ENCODE measurements around the gene RNF126. TPM values are rescaled to one million over a fixed set of nuclear protein-coding genes. Genes with fewer than 3 reads are reported as not detected.
"Not testable (repeated sequence)": the region's sequence is repeated elsewhere in the genome, so short reads cannot be mapped to it uniquely, and the experiment has no call there.

The RNF126 gene
- total and polyA plus RNA-seq, 2 of the 4 experiments (the other 2 are of a cell fraction), result 7.0 to 27.4 TPM

DNA sequence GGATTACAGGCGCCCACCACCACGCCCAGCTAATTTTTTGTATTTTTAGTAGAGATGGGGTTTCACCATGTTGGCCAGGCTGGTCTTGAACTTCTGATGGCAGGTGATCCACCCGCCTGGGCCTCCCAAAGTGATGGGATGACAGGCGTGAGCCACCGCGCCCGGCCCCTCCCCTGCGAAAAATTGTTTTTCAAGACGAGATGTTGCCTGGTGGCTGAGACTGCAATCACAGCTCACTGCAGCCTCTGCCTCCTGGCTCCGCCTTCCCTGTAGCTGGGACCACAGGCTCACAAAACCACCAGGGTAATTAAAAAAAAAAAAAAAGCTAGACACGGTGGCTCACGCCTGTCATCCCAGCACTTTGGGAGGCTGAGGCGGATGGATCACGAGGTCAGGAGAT, 36.9 kb upstream of the RNF126 start:
- H3K27me3 ChIP-seq (ENCODE audit: control insufficient read depth, insufficient read depth, low read length); CTCF ChIA-PET; H4K5ac ChIP-seq (ENCODE audit: low read depth, low read length); H4K91ac ChIP-seq (ENCODE audit: insufficient read depth, low read depth, low read length); BruUV-seq (replicated peaks); H3K27ac ChIP-seq (ENCODE audit: insufficient read depth, low read length); H3K4me2 ChIP-seq (ENCODE audit: low read depth, low read length); H3K14ac ChIP-seq (replicated peaks; ENCODE audit: low read depth, low read length); DNase-seq; H4K8ac ChIP-seq (ENCODE audit: low read depth in 2 of 2, low read length in 2 of 2); H2AK9ac ChIP-seq (replicated peaks; ENCODE audit: low read depth, low read length, poor library complexity); H3K23ac ChIP-seq (ENCODE audit: low read depth, low read length); H3K9me3 ChIP-seq (ENCODE audit: control insufficient read depth, insufficient read depth, low read length); H3K36me3 ChIP-seq (ENCODE audit: control insufficient read depth, insufficient read depth, low read length); H3K56ac ChIP-seq (ENCODE audit: extremely low read depth, insufficient read depth, low read length); H3K9me1 ChIP-seq (ENCODE audit: insufficient read depth, low read length); H3K4ac ChIP-seq (ENCODE audit: low read depth, low read length); H3K18ac ChIP-seq (ENCODE audit: low read depth, low read length); H3K4me1 ChIP-seq (ENCODE audit: control insufficient read depth, insufficient read depth, low read length); H3K79me1 ChIP-seq (ENCODE audit: low read depth in 1 of 2, low read length in 2 of 2); H4K20me1 ChIP-seq (ENCODE audit: insufficient read depth, low read length); ATAC-seq (ENCODE audit: low read depth); H2BK15ac ChIP-seq (ENCODE audit: low read depth, low read length); H3K4me3 ChIP-seq (ENCODE audit: insufficient read depth, low read depth, low read length); intact Hi-C loops (cut with micrococcal nuclease); H2BK120ac ChIP-seq (ENCODE audit: low read depth, low read length); H2AK5ac ChIP-seq (ENCODE audit: low read depth, low read length); in situ Hi-C loops (cut with MboI; ENCODE audit: low sequenced_read_pairs); dilution Hi-C loops (cut with HindIII; ENCODE audit: low sequenced_read_pairs, unreplicated experiment); H2BK20ac ChIP-seq (ENCODE audit: low read depth, low read length); H2BK5ac ChIP-seq (ENCODE audit: low read depth, low read length, poor library complexity, severe bottlenecking); POLR2A ChIA-PET (ENCODE audit: unreplicated experiment); H3K9ac ChIP-seq (ENCODE audit: low read depth, low read length); H2AFZ ChIP-seq (replicated peaks; ENCODE audit: low read length, poor library complexity): not testable (repeated sequence)
- WGBS, 2 experiments (ENCODE audit: extremely low coverage in 2 of 2, insufficient read length in 1 of 2), result 68% methylated on average over 5 of the region's 14 CpGs; no CpG with 5 or more reads in 1 of the 2 experiments

DNA sequence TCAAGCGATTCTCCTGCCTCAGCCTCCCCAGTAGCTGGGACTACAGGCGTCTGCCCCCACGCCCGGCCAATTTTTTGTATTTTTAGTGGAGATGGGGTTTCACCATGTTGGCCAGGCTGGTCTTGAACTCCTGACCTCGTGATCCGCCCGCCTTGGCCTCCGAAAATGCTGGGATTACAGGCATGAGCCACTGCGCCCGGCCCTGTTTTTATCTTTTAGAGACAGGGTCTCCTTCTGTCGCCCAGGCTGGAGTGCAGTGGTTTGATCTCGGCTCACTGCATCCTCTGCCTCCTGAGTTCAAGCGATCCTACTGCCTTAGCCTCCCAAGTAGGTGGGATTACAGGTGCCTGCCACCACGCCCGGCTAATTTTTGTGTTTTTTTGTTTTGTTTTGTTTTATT, 35.5 kb upstream of the RNF126 start:
- POLR2A ChIA-PET (ENCODE audit: unreplicated experiment); H2BK15ac ChIP-seq (ENCODE audit: low read depth, low read length); H2BK20ac ChIP-seq (ENCODE audit: low read depth, low read length); H3K23ac ChIP-seq (ENCODE audit: low read depth, low read length); H3K9ac ChIP-seq (ENCODE audit: low read depth, low read length); H3K79me1 ChIP-seq (ENCODE audit: low read depth in 1 of 2, low read length in 2 of 2); H3K36me3 ChIP-seq (ENCODE audit: control insufficient read depth, insufficient read depth, low read length); intact Hi-C loops (cut with micrococcal nuclease); DNase-seq; H4K5ac ChIP-seq (ENCODE audit: low read depth, low read length); H3K14ac ChIP-seq (replicated peaks; ENCODE audit: low read depth, low read length); CTCF ChIA-PET; H2AK9ac ChIP-seq (replicated peaks; ENCODE audit: low read depth, low read length, poor library complexity); H3K27me3 ChIP-seq (ENCODE audit: control insufficient read depth, insufficient read depth, low read length); dilution Hi-C loops (cut with HindIII; ENCODE audit: low sequenced_read_pairs, unreplicated experiment); H3K18ac ChIP-seq (ENCODE audit: low read depth, low read length); H3K4me1 ChIP-seq (ENCODE audit: control insufficient read depth, insufficient read depth, low read length); BruUV-seq (replicated peaks); H2AFZ ChIP-seq (replicated peaks; ENCODE audit: low read length, poor library complexity); H2BK120ac ChIP-seq (ENCODE audit: low read depth, low read length); H3K4me3 ChIP-seq (ENCODE audit: insufficient read depth, low read depth, low read length); H4K20me1 ChIP-seq (ENCODE audit: insufficient read depth, low read length); H3K9me1 ChIP-seq (ENCODE audit: insufficient read depth, low read length); H4K8ac ChIP-seq (ENCODE audit: low read depth in 2 of 2, low read length in 2 of 2); H3K9me3 ChIP-seq (ENCODE audit: control insufficient read depth, insufficient read depth, low read length); in situ Hi-C loops (cut with MboI; ENCODE audit: low sequenced_read_pairs); H2BK5ac ChIP-seq (ENCODE audit: low read depth, low read length, poor library complexity, severe bottlenecking); H3K4me2 ChIP-seq (ENCODE audit: low read depth, low read length); H3K4ac ChIP-seq (ENCODE audit: low read depth, low read length); H3K27ac ChIP-seq (ENCODE audit: insufficient read depth, low read length); H2AK5ac ChIP-seq (ENCODE audit: low read depth, low read length); ATAC-seq (ENCODE audit: low read depth); H3K56ac ChIP-seq (ENCODE audit: extremely low read depth, insufficient read depth, low read length); H4K91ac ChIP-seq (ENCODE audit: insufficient read depth, low read depth, low read length): not testable (repeated sequence)
- 76% methylated on average over 6 of the region's 15 CpGs; no CpG with 5 or more reads in 1 of the 2 experiments for WGBS, 2 experiments (ENCODE audit: extremely low coverage in 2 of 2, insufficient read length in 1 of 2)
